Measurements from ENCODE around the gene C10orf67.
"Not testable (repeated sequence)": the region's sequence is repeated elsewhere in the genome, so short reads cannot be mapped to it uniquely, and the experiment has no call there.

Gene C10orf67

DNA sequence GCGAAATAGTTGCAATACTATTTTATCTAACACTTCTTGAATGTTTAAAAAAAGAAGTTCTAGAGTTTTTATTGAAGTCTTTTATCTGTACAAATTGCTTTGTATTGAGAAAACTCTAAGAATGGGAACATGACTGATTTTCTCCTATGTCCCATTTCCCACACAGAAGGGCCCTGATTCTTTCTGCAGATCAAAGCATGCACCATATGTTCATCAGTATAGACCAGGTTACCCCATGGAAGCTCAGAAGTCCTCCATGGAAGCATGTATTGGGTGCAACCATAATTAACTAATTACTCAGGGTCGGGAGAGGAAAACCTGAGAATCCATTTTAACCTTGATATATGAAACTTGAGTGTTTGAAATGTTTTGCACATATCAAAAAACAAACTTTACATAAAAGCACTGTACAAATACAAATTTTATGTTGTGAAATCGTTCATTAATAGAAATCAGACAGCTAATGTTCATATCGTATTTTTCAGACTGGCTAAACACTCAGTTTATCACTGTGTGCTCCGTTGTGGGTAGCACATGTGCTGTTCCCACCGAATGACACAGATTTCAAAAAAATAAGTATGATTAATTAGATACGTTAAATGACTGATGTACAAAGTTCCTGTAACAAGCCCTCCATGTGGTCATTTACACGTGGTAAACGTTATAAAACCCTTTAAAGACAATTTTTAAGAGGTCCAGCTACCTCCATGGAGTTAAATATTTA lies 81.0 kb downstream of the C10orf67 start:
- DNase-seq, result no peak

DNA sequence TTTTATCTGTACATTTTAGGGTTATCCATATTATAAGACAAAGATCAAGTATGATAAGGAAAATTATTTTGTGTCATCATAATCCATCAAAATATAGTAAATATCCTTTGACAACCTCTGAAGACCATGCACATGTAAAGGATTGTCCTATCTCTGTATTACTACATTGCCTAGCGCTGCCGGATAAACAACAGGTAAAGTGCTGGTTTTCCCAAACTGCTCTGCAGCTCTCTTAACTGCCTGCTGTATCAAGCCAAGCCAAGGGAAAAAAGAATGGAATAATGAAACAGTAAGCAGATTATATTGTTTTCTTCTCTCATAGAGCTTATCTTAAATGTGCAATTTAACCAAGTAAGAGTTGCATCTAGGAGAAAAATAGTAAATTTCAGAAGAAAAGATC lies 81.7 kb downstream of the C10orf67 start:
- DNase-seq, result no peak

GRCh38 chr10:23258516-23258915 lies 86.1 kb downstream of the C10orf67 start:
- no peak for DNase-seq

DNA sequence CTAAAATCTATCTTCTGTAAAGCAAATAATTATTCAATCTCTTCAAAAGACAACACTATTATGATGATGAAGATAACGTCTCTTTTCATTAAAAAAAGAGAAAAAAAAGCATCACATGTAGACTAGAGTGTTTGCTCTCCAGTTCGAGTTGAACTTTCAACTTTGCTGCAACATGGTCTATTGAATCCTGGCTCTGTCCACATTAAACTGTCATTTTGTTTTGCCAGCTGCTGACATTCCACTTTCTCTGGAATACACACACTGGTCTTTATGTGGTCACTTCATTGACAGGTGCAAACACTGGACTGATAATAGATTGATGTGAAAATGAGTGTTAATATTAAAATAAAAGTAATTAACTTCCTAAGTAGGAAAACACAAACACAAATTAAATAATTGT lies 90.8 kb downstream of the C10orf67 start:
- DNase-seq, result no peak

DNA sequence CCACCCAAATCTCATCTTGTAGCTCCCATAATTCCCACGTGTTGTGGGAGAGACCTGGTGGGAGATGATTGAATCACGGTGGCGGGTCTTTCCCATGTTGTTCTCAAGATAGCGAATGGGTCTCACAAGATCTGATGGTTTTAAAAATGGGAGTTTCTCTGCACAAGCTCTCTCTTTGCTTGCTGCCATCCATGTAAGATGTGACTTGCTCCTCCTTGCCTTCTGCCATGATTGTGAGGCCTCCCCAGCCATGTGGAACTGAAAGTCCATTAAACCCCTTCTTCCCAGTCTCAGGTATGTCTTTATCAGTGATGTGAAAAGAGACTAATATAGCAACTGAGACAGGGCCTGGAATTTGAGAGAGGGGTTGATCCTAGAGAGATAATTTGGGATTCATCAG lies 91.7 kb downstream of the C10orf67 start:
- not testable (repeated sequence) for DNase-seq

DNA sequence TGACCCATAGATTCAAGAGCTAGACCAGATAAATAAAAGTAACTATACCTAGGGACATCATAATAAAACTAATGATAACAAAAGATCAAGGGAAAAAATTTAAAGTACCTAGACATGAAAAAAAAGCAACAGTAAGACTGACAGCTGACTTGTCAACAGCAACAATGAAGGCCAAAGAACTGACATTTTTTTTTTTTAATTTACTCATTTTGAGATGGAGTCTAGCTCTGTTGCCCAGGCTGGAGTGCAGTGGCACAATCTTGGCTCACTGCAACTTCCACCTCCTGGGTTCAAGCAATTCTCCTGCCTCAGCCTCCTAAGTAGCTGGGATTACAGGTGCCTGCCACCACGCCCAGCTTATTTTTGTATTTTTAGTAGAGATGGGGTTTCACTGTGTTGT lies 102.8 kb downstream of the C10orf67 start:
- not testable (repeated sequence) for DNase-seq

- no peak for DNase-seq
These were observed 106.6 kb downstream of the C10orf67 start for GRCh38 chr10:23238015-23238414.

DNA sequence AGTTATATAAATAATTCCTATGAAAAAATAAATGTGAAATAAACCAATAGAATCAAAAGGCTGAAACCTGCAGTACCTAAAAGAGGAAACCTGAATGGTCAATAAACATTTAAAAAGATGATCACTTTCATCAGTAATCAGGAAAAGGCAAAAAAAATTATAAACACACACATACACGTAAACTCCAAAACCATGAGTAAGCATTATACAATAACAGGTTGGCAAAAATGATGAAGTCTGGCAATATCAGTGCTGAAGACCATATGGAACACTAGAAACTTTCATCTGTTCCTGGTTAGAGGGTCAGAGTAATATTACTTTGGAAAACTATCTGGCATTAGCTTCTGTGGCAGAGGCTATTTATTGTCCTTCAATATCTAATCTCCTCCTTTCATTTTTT lies 114.0 kb downstream of the C10orf67 start:
- no peak for DNase-seq

GRCh38 chr10:23217471-23217870 lies 127.1 kb downstream of the C10orf67 start:
- DNase-seq, result no peak

DNA sequence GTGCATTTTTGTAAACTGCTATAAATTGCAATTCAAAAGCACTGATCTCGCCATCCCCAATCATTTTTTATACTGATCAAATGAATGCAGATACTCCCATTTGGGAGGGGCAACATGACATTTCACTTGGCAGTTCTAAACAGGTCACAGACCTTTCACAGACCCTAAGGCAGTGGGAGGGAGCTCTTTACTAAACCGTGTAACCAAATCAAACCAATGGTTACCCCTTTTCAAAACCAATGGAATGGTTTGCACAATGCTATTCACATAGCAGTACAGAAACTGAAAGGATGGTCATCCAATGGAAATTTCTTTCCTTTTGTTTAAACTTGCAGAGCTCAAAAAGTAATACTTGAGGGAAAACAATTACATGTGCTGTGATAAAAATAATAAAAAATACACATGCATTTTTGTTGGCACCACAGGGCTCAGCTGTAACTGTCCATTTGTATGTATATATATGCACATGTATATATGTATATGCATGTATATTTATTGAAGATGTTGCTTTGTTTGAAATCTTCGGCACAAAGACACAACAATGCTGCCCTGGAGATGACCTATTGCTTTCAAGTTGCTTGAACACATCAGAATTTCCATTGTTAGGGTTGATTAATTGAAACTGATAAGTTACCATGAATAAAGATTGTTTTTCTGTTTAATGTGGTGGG lies 138.5 kb downstream of the C10orf67 start:
- no peak for DNase-seq

- no peak for DNase-seq
These were observed 139.8 kb downstream of the C10orf67 start for GRCh38 chr10:23204773-23205172.

- no peak for DNase-seq
These were observed 140.9 kb downstream of the C10orf67 start for GRCh38 chr10:23203369-23204325.

- no peak for DNase-seq
These were observed 141.8 kb downstream of the C10orf67 start for GRCh38 chr10:23202779-23203178.

- DNase-seq, result no peak
These were observed 142.8 kb downstream of the C10orf67 start for GRCh38 chr10:23201837-23202236.

- no peak for DNase-seq
These were observed 143.5 kb downstream of the C10orf67 start for GRCh38 chr10:23200997-23201652.

DNA sequence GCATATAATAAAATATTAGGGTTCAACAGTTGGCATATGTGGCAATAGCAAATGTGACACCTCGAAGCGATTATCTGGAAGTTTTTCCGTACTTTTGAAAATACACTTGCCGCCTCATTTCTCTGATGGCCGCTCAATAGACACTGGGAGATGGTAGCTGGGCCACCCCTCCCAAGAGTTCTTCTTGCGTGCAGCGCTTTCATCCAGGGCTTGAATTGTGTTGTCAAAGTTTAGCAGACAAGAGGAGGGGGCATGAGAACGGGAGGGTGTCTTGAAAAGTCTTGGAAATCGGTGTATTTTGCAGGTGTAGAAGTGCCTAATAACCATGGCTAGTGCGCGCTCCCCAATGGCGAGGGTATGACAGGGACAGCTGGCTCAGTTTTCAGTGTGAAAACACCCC lies 144.0 kb downstream of the C10orf67 start:
- DNase-seq, result no peak

DNA sequence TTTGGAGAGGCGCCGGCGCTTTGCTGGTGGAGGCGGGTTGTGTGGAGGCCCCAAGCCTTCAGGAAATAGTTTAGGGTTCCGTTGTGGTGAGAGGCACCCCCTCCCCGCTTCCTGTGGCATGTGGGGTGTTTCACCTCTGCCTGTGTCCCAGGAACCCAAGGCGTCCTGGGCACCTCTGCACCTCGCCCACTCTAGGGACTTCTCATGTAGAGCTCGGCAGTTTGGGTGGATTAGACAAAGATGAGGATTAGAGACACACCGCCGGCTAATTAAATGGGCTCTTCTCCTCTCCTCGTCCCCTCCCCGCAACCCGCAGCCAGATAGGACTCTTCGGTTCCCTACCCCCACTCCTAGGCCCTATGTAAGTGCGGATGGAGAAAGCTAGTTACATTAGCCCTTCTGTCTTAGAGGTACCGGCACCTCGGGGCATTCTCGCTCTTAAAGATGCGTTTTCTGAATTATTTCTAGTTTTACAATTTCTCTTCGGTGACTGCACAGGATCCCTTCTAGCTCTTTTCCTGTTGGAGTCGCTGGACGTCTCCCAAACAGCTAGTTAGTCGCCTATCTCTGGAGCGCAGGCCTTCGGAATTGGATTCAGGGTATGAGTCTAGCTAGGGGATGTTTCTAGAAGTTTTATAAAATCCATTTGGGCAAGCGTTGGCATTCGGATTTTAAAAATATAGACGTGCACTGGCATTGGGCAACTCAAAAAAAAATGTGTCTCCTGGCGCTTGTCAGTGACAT lies 144.7 kb downstream of the C10orf67 start:
- no peak for DNase-seq

DNA sequence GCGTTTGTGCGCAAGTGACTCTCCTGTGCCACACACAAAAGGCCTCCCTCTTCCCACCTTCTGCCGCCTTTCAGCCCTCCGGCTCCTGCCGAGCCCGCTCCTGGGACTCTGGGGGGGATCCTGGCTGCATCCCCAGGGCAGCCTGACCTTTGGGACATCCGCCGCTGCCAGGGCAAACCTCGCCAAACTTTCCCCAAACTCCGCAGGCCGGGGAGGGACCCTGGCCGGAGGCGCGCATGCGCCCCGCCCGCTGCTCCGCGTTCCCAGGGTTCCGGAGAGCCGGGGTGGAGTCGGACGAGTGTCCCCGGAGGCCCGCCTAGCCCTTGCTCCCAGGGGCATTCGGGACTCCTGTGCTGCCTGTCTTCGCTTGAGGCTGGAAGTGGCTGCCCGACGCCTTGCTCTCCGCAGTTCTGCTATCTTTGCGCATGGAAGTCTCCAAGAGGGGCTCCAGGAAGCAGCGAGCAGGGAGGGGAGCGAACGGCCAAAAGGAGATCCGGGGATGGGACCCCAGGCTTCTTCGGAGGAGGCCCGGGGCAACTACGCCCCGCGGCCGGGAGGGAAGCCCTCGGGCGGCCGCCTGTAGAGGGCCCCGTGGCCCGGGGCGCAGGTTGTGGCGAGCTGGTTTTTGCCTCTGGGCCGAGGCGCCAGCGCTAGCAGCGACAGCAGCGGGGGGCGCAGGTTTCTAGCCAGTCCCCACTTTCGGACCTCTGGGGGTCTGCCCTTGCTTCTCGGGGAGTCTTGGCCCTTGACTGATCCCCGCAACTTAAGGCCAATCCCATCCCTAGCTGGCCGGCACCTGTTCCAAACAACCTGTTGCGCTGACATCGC lies 145.4 kb downstream of the C10orf67 start:
- DNase-seq, result no peak

DNA sequence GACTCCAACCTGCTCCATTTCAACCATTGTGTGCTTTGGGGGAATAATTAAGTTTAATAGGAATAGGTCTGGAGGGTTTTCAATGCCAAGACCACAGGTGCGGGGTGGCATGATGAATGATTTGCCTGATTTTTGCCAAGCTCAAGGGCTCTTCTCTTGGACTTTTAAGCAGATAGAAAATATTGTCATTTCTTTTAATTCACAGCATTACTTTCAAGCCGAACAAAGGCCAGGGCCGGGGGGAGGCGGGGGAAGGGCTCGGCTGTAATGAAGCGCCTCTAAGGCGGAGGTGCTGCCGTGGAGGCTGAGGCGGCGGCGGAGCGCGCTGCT lies 146.0 kb downstream of the C10orf67 start:
- no peak for DNase-seq

DNA sequence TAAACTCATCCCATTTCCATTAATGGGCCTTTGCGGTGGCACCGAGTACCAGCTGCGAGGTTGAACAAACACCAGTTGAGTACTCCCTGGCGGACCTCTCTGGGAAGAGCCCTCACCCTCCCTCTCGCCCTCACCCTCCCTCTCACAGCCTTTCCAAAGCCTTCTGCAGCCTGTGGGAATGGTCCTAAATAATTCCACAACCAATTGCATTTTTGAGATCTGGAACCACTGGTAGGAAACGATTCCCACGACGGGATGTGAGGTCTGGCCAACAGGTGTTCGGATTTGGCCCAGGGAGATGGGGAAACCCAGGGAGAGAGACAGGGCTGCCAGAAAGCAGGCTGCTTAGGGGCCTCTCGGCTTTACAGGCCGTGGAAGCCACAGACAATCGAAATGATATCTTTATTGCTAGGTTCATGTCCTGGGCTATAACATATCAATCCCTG lies 147.2 kb downstream of the C10orf67 start:
- DNase-seq, result no peak

DNA sequence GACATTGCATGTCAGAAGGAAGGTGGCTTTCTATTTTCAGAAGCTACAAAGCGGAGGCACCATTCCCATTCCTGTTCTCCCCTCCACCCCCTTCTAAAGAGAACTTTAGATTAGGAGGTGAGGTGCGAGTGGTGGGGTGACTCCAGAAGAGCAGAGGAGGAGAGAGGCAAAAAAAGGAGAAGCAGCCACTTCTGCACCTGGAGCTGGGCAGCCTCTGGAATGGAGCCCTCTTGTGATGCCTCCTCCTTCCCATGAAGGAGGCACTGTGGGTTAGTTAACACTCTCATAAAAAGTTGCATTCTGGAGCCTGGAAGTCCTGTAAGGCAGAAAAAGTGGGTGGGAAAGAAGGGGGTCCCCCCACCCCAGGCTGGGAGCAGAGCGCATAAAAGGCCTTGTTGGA lies 147.7 kb downstream of the C10orf67 start:
- no peak for DNase-seq
